SIG-M5 (cell line): ENCODE results near the gene IL37.

ENCODE experiments used
- DNase-seq: peaks from one replicate; lab custom pipeline; 2025; lab: John Stamatoyannopoulos, UW

IL37 gene

GRCh38 chr2:112960230-112960825 is 49.4 kb downstream of the IL37 start:
- no peak for DNase-seq

- no peak for DNase-seq
Measured at GRCh38 chr2:112962308-112963175, 51.6 kb downstream of the IL37 start.

- DNase-seq, result no peak
Measured at GRCh38 chr2:112967023-112967422, 56.1 kb downstream of the IL37 start.
